ENCODE data around the gene PNLIPRP1. TPM values are rescaled to one million over a fixed set of nuclear protein-coding genes. Genes with fewer than 3 reads are reported as not detected.

The PNLIPRP1 gene
- total RNA-seq, 1 experiment from 2014 or later, result not detected

- no peaks in the 10 kb centered on the region for H4K20me1 ChIP-seq (ENCODE audit: control insufficient read depth, insufficient read depth, insufficient read length)
Observed at GRCh38 chr10:116574797-116575196, 16.0 kb upstream of the PNLIPRP1 start.

More at GRCh38 chr10:116574797-116575196, 16.0 kb upstream of the PNLIPRP1 start:
- Mint-ChIP-seq H3K27me3 (ENCODE audit: low read depth) (peaks cover 2% of the 10 kb centered on the region; the same call in 1 of the 2 replicates), H3K27ac (no peak overlapping the region), H3K36me3 (ENCODE audit: insufficient read depth in 1 of 3, low read depth in 3 of 3) (no peaks in the 10 kb centered on the region), H3K4me1 (no peaks in the 10 kb centered on the region), H3K4me3 (no peak overlapping the region), H3K9me3 (no peaks in the 10 kb centered on the region)
- H3K56ac ChIP-seq (ENCODE audit: insufficient read length, low read depth, low read length), result no peak overlapping the region
- H3K4ac ChIP-seq (ENCODE audit: low read depth, low read length), result no peak overlapping the region
- no peak overlapping the region for H2AK5ac ChIP-seq (ENCODE audit: insufficient read length, low read length)
- no peak overlapping the region for H4K91ac ChIP-seq (ENCODE audit: insufficient read length, low read depth, low read length)
- no peak overlapping the region for H3K18ac ChIP-seq (ENCODE audit: insufficient read length, low read depth, low read length)
- H3K79me1 ChIP-seq (ENCODE audit: insufficient read depth, low read depth, low read length, poor library complexity, severe bottlenecking), result no peaks in the 10 kb centered on the region
- DNase-seq, result no peak
- no peaks in the 10 kb centered on the region for H3K27me3 ChIP-seq (ENCODE audit: insufficient read depth, low read length)
- no peaks in the 10 kb centered on the region for H3K23me2 ChIP-seq (ENCODE audit: insufficient read length, low read depth, low read length, poor library complexity, severe bottlenecking)
- H2AFZ ChIP-seq (ENCODE audit: low read length), result no peak overlapping the region
- H3K9ac ChIP-seq (ENCODE audit: extremely low read depth, insufficient read length, low read length), result no peak overlapping the region
- H3T11ph ChIP-seq (ENCODE audit: low read length), result no peak overlapping the region
- H3K4me1 ChIP-seq (ENCODE audit: insufficient read depth, low read length), result no peaks in the 10 kb centered on the region
- no peak overlapping the region for H3K4me2 ChIP-seq (ENCODE audit: insufficient read depth, insufficient read length, low read length)
- H3K9me3 ChIP-seq (ENCODE audit: control insufficient read depth, low read depth, low read length), result no peaks in the 10 kb centered on the region
- no peak for TF ChIP-seq CTCF (conservative IDR thresholded peaks at IDR 0.05)
- no peak overlapping the region for H3K14ac ChIP-seq (ENCODE audit: insufficient read depth, low read length)
- no peak overlapping the region for H3K27ac ChIP-seq (ENCODE audit: insufficient read length, low read depth, low read length)
- no peak overlapping the region for H2BK15ac ChIP-seq (ENCODE audit: low read depth, low read length)
- no peak overlapping the region for H4K5ac ChIP-seq (ENCODE audit: insufficient read length, low read depth, low read length)
- H2BK20ac ChIP-seq (ENCODE audit: low read depth, low read length, poor library complexity, severe bottlenecking), result no peak overlapping the region
- H3K79me2 ChIP-seq (ENCODE audit: insufficient read depth, low read length), result no peaks in the 10 kb centered on the region
- no peak overlapping the region for H2BK5ac ChIP-seq (ENCODE audit: insufficient read length, low read length)
- H4K8ac ChIP-seq (replicated peaks; ENCODE audit: insufficient read length, low read depth, low read length), result no peak overlapping the region
- no CpG with 5 or more reads among the region's 3 CpGs for WGBS (ENCODE audit: extremely low coverage, insufficient read length, low lambda C conversion rate)
- H2BK12ac ChIP-seq (ENCODE audit: insufficient read length, low read depth, low read length), result no peak overlapping the region
- H3K23ac ChIP-seq (ENCODE audit: insufficient read length, low read depth, low read length), result no peak overlapping the region
- H2BK120ac ChIP-seq (ENCODE audit: low read depth, low read length, poor library complexity, severe bottlenecking), result no peak overlapping the region

All from H9 (cell line).